Activated CD8-positive, alpha-beta memory T cell treated with anti-CD3 and anti-CD28 coated beads, Interleukin-2, amount 50 U/mL, for 48 hours (primary cell): ENCODE results near the gene CKB.
"Not testable (repeated sequence)": the region's sequence is repeated elsewhere in the genome, so short reads cannot be mapped to it uniquely, and the experiment has no call there.

ENCODE experiments used
- DNase-seq: peaks from one replicate; pipeline ENCODE4 v3.0.0-alpha.2; 2020

CKB gene

GRCh38 chr14:103525430-103526246 is 3.0 kb upstream of the CKB start:
- not testable (repeated sequence) for DNase-seq

DNA sequence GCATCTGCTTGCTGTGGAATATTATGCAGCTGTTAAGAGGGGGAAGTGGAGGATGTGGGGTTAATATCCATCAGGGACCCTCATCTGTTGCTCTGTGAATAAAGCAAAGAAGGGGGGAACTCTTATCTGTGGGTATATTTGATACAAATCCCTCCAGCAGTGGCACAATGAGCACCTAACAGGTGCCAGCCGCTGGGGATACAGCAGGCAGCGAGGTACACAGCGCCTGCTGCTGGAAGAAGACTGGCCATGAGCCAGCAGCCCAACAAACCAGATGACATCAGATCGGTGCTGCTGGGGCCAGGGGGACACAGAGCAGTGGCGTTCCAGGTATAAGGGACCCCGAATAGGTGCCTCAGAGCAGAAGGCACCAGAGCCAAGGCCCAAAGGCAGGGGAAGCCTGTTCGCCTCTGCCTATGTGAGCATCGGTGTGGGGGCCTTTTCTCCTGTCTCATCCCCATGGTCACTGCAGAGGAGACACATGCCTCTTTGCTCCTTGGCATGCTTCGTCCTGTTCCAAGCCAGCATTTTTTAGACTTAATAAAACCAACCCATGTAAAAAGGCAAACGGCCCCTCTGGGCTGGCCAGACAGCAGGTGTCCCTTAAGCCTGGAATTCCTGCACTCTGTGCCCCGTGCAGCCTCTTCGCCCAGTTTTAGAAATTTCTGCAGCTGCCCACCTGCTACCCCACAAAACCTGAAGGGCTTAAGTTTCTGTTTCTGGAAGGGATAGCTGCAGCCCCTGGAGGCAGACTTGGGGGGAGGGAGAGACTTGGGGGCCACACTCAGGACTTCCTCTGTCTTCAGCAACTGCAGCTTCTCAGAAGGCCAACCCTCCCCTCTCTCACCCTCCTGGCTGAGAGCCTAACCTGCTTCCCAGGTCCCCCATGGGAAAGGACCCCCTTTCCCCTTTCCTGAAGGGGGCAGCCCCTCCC is 1.6 kb upstream of the CKB start:
- DNase-seq = no peak

DNA sequence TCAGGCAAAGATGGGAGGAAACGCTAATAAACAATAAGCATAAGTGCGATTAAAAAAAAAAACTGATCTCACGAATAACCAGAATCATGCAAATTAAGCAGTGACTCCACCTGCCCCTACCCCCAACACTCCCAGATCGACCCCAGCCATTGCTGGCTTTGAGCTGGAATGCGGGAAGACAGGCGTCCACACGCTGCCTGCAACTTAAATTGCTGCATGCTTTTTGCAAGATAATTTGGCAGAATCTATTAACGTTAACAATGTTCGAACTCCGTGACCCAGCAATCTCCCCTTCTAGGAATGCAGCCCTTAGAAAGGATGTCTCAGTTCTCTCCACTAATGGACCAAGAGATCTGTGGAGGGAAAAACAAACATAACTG is 935 bp upstream of the CKB start:
- DNase-seq = no peak

GRCh38 chr14:103521951-103522563 is 573 bp downstream of the CKB start:
- DNase-seq = no peak

DNA sequence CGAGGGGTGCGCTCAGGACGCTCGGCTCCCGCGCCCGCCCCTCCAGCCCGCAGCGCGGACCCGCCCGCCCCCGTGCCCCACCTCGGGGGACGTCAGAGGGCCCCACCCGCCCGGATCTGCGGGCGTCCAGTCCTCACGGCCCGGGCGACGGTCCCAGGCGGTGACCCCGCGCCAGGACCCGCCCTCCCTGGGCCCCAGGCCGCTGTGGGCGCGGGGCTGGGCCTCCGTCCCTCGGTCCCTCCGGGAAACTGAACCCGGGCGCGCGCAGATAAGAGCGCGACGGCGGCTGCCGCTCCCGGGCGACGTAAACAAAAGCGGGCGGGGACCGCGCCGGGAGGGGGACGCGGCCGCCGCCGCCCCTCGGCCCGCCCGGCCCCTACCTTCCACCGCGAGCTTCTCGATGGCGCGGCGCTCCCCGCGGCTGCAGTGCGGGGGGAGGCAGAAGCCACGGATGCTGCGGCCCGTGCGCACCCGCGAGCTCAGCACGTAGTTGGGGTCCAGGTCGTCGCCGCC is 1.1 kb downstream of the CKB start:
- no peak for DNase-seq

DNA sequence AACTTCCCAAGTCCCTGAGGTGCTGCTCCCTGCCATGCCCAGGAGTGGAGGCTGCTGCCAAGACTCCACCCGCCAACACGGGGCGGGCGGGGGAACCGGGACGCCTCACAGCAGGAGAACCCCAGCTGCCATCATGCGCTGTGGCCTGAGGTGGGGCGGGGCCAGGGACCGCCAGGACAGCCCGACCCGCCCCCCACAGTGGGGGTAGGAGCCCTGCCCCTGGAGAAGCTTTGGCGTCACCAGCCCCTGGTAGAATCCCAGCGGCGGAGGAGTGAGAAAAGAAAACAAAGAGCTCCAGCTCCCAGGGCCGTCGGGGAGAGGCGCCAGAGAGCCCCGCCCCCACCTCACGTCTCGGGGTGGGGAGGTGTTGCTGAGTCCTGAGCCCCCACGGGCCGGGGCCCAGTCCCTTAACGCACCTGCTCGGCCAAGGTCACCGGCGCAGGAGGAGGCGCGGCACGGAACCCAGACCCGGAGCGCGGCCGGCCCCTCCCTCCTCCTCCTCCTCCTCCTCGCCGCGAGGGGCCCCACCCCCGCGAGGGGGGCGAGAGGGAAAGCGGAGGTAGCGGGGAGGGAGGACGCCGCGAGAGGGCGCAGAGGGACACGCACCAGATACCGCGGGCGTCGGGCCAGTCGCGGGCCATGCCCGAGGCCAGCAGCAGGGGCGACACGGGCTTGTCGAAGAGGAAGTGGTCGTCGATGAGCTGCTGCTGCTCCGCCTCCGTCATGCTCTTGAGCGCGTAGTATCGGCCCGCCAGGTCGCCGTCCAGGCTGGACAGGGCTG is 1.8 kb downstream of the CKB start:
- DNase-seq = peak; percentile 79

- DNase-seq = no peak
These were observed 2.4 kb downstream of the CKB start for GRCh38 chr14:103520269-103520656.

GRCh38 chr14:103519837-103520212 is 2.8 kb downstream of the CKB start:
- DNase-seq = no peak

GRCh38 chr14:103519043-103519836 is 3.4 kb downstream of the CKB start:
- no peak for DNase-seq

DNA sequence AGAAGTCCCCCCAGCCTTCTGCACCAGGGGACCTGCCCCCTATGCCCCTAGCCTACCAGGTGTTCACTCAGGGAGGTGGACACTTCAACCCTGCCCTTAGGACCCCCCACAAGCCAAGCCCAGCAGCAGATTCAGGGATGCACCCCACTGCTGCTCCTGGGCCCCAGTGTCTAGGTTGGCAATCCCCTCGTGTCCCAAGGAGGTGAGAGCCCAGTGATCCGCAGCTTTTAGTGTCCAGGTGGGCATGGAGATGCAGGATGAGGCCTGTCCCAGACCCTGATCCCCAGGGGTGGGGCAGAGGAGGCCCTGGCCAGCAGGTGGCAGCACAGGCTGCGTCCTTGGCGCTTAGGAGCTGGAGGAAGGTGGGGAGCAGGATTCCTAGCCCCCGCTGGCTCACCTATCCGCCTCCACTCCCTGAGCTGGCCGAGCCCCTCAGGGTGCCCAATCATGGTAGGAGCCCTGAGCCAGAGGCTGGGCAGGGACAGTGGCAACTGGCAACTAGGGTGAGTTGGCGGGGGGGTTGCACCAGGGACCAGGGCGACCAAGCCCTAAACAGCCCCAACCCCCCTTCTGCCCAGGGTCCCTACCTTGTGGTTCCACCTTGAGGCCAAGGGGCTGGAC is 4.1 kb downstream of the CKB start:
- DNase-seq = peak; percentile 86

GRCh38 chr14:103517721-103518421 is 4.8 kb downstream of the CKB start:
- no peak for DNase-seq

GRCh38 chr14:103517174-103517566 is 5.5 kb downstream of the CKB start:
- no peak for DNase-seq

GRCh38 chr14:103516426-103517173 is 6.0 kb downstream of the CKB start:
- no peak for DNase-seq

DNA sequence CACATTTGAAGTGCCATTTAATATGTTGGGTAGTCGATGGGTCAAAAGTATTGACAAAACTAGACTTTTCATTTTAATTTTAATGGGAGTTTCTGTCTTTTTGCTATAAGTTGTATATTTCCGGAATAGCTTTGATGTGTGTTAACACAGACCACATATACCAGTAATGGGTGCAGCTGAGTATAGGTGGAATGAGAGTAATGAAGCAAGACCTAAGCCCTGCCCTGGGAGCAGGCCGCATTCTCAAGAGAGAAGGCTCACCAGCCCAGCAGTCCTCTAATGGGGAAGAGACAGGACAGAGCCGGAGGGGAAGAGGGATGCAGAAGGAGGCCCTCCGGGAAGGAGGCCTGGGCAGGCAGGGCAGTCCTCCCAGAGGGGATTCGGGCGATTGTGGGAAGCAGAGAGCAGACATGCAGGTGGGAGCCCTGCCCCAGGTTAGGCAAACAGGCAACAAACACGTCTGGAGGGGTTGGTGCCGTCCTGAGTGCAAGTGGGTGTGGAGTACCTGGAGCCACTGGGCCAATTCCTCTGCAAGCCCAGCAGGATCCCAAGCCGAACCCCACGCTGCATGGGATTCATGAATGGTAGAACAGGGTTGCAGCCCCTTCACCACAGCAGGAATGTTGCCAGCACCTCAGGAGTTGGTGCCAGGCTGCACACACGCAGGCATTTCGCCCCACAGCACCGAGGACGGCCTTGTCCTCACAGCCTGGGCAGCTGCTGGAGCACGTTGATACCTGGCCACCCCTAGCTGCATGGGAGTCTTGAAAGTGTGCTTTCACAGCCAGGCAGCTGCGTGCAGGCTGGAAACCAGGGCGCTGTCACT is 7.8 kb downstream of the CKB start:
- DNase-seq = no peak

- no peak for DNase-seq
These were observed 9.7 kb downstream of the CKB start for GRCh38 chr14:103512701-103513611.

DNA sequence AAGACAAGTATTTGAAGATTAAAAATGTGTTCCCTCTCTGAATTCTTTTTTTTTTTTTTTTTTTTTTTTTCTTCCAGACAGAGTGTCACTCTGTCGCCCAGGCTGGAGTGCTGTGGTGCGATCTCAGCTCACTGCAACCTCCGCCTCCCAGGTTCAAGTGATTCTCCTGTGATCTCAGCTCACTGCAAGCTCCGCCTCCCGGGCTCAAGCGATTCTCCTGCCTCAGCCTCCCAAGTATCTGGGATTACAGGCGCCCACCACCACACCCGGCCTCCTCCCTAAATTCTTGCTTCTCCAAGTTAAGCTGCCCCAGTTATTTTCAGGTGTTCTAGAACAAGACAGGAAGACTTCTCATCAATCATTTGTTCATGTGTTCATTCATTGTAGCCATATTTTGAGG is 10.4 kb downstream of the CKB start:
- not testable (repeated sequence) for DNase-seq
